GM18868 (cell line): ENCODE results near the gene PURA.

Source experiments
- ATAC-seq: cut with Tn5 transposase; IDR thresholded peaks from one replicate; pipeline ENCODE4 v1.9.1; 2021; ENCODE audit warnings: mild to moderate bottlenecking, moderate library complexity; ENCODE audit not compliant: unreplicated experiment

The PURA gene

GRCh38 chr5:140109759-140110645, 3.9 kb upstream of the PURA start:
- no peak for ATAC-seq

GRCh38 chr5:140110646-140110957, 3.3 kb upstream of the PURA start:
- ATAC-seq = no peak

- ATAC-seq = no peak
Observed at GRCh38 chr5:140111011-140111858, 2.7 kb upstream of the PURA start.

- no peak for ATAC-seq
Observed at GRCh38 chr5:140111859-140112551, 1.9 kb upstream of the PURA start.

- no peak for ATAC-seq
Observed at GRCh38 chr5:140112685-140113179, 1.2 kb upstream of the PURA start.

- ATAC-seq = no peak
Observed at GRCh38 chr5:140113180-140113698, 670 bp upstream of the PURA start.

- ATAC-seq = peak; percentile 20
Observed at GRCh38 chr5:140114341-140115185, 654 bp downstream of the PURA start.

- ATAC-seq = no peak
Observed at GRCh38 chr5:140115186-140115500, 1.2 kb downstream of the PURA start.

- no peak for ATAC-seq
Observed at GRCh38 chr5:140116716-140117115, 2.8 kb downstream of the PURA start.

- ATAC-seq = no peak
Observed at GRCh38 chr5:140117523-140117922, 3.6 kb downstream of the PURA start.

GRCh38 chr5:140118302-140118936, 4.5 kb downstream of the PURA start:
- no peak for ATAC-seq

- ATAC-seq = no peak
Observed at GRCh38 chr5:140125637-140126036, 11.7 kb downstream of the PURA start, which contains the start of gene IGIP. IGIP (plus strand) TSS chr5:140125937; CDS start chr5:140128477, 2,540 bp downstream.

GRCh38 chr5:140126315-140127012, 12.6 kb downstream of the PURA start:
- no peak for ATAC-seq

GRCh38 chr5:140128376-140128775, 14.5 kb downstream of the PURA start:
- ATAC-seq = no peak

GRCh38 chr5:140130949-140131733, 17.2 kb downstream of the PURA start:
- peak; percentile 49 for ATAC-seq

GRCh38 chr5:140131967-140132409, 18.1 kb downstream of the PURA start:
- ATAC-seq = peak; percentile 47

GRCh38 chr5:140133514-140134167, 19.7 kb downstream of the PURA start:
- no peak for ATAC-seq
